Testis (tissue), 3 donors: ENCODE measurements around the gene GREB1. TPM values are rescaled to one million over a fixed set of nuclear protein-coding genes. Genes with fewer than 3 reads are reported as not detected.

Experiments used
- DNase-seq: peaks from one replicate; pipeline ENCODE4 v3.0.0-alpha.2; 2019
- H3K27ac ChIP-seq, 2 donors: fragments of 200-600 bp; sonication (generic); one replicate each; pipeline ENCODE4 v1.5.1; 2019
- H3K27me3 ChIP-seq: fragments of 200-600 bp; sonication (generic); one replicate; pipeline ENCODE4 v1.5.1; 2019
- H3K36me3 ChIP-seq: fragments of 200-600 bp; sonication (generic); one replicate; pipeline ENCODE4 v1.5.1; 2017; ENCODE audit warnings: low read depth; ENCODE audit errors: missing control alignments
- H3K4me1 ChIP-seq: fragments of 200-600 bp; sonication (generic); one replicate; pipeline ENCODE4 v1.5.1; 2019
- H3K4me3 ChIP-seq, 2 donors: fragments of 200-600 bp; sonication (generic); one replicate each; pipeline ENCODE4 v1.5.1; 2017 to 2019
- H3K9me3 ChIP-seq: fragments of 200-600 bp; sonication (generic); one replicate; pipeline ENCODE4 v1.5.1; 2017
- POLR2A ChIP-seq: fragments of 450-650 bp; IDR thresholded peaks from one replicate; pipeline ENCODE4 v1.6.1; 2017; ENCODE audit warnings: antibody characterized with exemption, mild to moderate bottlenecking, moderate library complexity
- WGBS, 2 donors: methylation state at CpG; one replicate each; pipeline ENCODE4 v1.1.5; 2018; 5-methylcytosine and 5-hydroxymethylcytosine counted together
- intact Hi-C: fragments of 100-400 bp; cut with DNase I; formaldehyde crosslinking; loops from one replicate; pipeline ENCODE4 v1.15.1; 2023; ENCODE audit warnings: low total_unique reads
- polyA plus RNA-seq: library from polyadenylated mRNA; stranded (reverse); fragments of 350-450 nt; fragmentation: Illumina TruSeq; extraction: RNeasy Lipid Tissue Mini Kit (QIAGEN cat#74804); gene quantifications from one replicate; pipeline ENCODE4 v1.2.3, GENCODE V29; 2014; ENCODE audit warnings: low read depth, low replicate concordance; ENCODE audit not compliant: insufficient read depth
- total RNA-seq, 2 donors: library from RNA; depleted of rRNA; stranded (reverse); fragments of >200 nt; gene quantifications; one replicate each; pipeline ENCODE4 v1.2.3, GENCODE V29; 2016
- TF ChIP-seq, protein P1 (sequence below), 3 experiments: fragments of 450-650 bp in 2 of 3; fragments of 200-600 bp in 1 of 3; sonication (generic) in 1 of 3; IDR thresholded peaks; one replicate each; pipeline ENCODE4 v1.5.1; 2016 to 2019; ENCODE audit warnings: antibody characterized with exemption in 3 of 3, mild to moderate bottlenecking in 2 of 3, moderate library complexity in 1 of 3

Gene GREB1
- total and polyA plus RNA-seq, 3 donors from 2014 or later = 29.8 to 136 (median 91.0) TPM

DNA sequence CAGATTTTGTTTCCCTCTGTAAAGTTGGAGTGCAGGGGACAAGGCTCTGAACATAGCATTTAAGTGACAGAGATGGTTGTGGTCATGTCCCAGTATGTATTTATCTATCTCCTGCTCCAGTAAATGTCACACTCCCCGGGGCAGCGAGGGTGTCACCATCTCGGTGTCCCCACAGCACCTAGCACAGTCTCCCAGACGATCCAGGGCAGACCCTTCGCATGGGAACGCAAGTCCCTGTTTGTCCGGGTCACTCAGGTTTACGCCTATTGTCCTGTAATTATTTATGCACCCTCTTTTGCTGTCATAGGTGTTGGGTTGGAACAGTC lies 148.7 kb downstream of the GREB1 start:
- intact Hi-C loops = no loop called here
- no peak for DNase-seq
- H3K27ac ChIP-seq = no peak overlapping the region
- no peak for TF ChIP-seq POLR2A
- TF ChIP-seq, protein P1, sequence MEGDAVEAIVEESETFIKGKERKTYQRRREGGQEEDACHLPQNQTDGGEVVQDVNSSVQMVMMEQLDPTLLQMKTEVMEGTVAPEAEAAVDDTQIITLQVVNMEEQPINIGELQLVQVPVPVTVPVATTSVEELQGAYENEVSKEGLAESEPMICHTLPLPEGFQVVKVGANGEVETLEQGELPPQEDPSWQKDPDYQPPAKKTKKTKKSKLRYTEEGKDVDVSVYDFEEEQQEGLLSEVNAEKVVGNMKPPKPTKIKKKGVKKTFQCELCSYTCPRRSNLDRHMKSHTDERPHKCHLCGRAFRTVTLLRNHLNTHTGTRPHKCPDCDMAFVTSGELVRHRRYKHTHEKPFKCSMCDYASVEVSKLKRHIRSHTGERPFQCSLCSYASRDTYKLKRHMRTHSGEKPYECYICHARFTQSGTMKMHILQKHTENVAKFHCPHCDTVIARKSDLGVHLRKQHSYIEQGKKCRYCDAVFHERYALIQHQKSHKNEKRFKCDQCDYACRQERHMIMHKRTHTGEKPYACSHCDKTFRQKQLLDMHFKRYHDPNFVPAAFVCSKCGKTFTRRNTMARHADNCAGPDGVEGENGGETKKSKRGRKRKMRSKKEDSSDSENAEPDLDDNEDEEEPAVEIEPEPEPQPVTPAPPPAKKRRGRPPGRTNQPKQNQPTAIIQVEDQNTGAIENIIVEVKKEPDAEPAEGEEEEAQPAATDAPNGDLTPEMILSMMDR (IDR thresholded peaks at IDR 0.05) = no peak
- H3K4me1 ChIP-seq = peaks cover 25% of the 10 kb centered on the region
- no peak overlapping the region for H3K4me3 ChIP-seq
- 74 to 84% methylated on average over 8 of the region's 8 CpGs for WGBS, 2 donors
- no peaks in the 10 kb centered on the region for H3K9me3 ChIP-seq
- H3K27me3 ChIP-seq = no peaks in the 10 kb centered on the region
- no peaks in the 10 kb centered on the region for H3K36me3 ChIP-seq

DNA sequence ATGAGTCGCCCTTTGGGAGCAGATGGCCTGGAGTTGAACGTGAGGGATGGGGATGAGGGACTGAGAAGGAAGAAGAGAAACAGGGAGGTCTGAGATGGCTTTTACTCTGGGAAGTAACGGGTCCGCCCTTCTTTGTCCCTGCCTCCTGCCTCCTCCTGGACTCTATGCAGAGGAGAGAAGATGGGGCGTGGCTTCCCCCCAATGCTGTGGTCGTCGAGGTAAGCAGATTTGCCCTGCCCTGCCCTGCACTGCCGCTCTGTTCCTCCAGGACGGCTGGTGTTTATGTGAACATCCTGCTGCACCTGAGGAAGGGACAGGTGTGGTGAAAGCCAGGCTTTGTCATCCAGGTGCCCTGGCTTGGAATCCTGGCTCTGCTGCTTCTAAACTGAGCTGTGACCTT lies 149.6 kb downstream of the GREB1 start:
- H3K4me1 ChIP-seq = peaks cover 33% of the 10 kb centered on the region
- H3K36me3 ChIP-seq = no peaks in the 10 kb centered on the region
- intact Hi-C loops = no loop called here
- H3K27me3 ChIP-seq = no peaks in the 10 kb centered on the region
- no peak overlapping the region for H3K27ac ChIP-seq
- DNase-seq = no peak
- TF ChIP-seq, protein P1 (IDR thresholded peaks at IDR 0.05) = no peak
- TF ChIP-seq POLR2A = no peak
- WGBS, 2 donors = 76 to 82% methylated on average over 9 of the region's 9 CpGs
- no peaks in the 10 kb centered on the region for H3K9me3 ChIP-seq
- H3K4me3 ChIP-seq = no peak overlapping the region

DNA sequence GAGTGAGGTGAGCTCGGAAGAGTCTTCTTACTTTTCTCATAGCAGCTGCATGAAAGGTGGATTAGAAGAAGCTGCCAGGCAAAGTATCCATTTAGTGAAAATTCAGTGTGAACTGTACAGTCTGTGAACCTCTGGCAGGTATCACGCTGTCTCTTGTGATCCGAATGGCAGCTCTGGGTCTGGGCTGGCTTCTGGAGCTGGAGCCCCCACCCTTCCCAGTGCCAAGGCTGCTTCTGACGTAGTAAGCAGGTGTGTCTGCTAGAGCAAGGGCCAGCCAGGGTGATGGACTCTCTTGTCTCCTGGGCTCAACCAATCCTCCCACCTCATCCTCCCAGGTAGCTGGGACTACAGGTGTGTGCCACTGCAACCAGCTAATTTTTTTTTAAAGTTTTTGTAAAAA lies 150.1 kb downstream of the GREB1 start:
- no peak overlapping the region for H3K27ac ChIP-seq
- intact Hi-C loops = no loop called here
- no peaks in the 10 kb centered on the region for H3K9me3 ChIP-seq
- no peaks in the 10 kb centered on the region for H3K27me3 ChIP-seq
- H3K4me1 ChIP-seq = peaks cover 38% of the 10 kb centered on the region
- DNase-seq = no peak
- TF ChIP-seq POLR2A = no peak
- TF ChIP-seq, protein P1 (IDR thresholded peaks at IDR 0.05) = no peak
- WGBS, 2 donors = 88 to 91% methylated on average over 3 to 4 of the region's 4 CpGs
- no peak overlapping the region for H3K4me3 ChIP-seq
- H3K36me3 ChIP-seq = no peaks in the 10 kb centered on the region

DNA sequence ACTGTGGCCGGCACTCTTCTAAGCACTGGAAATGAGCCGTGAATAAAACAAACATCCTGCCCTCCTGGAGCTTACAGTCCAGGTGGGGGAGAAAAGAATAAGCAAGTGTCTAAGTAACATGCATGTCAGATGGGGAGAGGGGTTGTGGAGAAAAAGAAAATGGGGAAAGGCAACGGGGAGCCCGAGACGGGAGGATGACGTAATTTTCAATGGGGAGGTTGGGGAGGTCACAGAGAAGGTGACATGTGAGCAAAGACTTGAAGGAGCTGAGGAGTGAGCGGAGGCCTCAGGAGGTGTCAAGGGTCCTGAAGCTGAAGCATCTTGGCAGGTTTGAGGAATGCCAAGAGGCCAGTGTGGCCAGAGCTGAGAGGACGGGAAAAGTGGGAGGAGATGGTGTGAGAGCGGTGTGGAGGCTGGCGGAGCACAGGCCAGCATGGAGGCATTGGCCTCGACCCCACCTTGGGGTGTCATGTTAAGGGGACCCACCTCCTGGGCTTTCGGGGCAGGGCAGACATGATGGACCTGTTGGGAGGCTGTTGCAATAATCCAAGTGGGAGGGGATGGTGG lies 151.1 kb downstream of the GREB1 start:
- no peak overlapping the region for H3K27ac ChIP-seq
- 91 to 92% methylated on average over 12 of the region's 12 CpGs for WGBS, 2 donors

More for the DNA sequence above, 151.1 kb downstream of the GREB1 start:
- Histone ChIP-seq H3K4me3 (no peak overlapping the region), H3K4me1 (peaks cover 33% of the 10 kb centered on the region), H3K9me3 (no peaks in the 10 kb centered on the region), H3K27me3 (no peaks in the 10 kb centered on the region), H3K36me3 (no peaks in the 10 kb centered on the region)
- intact Hi-C loops = no loop called here
- DNase-seq = no peak
- TF ChIP-seq, protein P1 (IDR thresholded peaks at IDR 0.05) = no peak
- TF ChIP-seq POLR2A = no peak
